Retinal pigment epithelial cell (primary cell): ENCODE data around the gene FCN3.

ENCODE experiments used
- DNase-seq: peaks from one replicate; pipeline ENCODE4 v3.0.0-alpha.2; 2010; ENCODE audit warnings: low read depth
- H3K4me3 ChIP-seq: 2 replicates; pipeline ENCODE4 v1.5.1; 2011; ENCODE audit warnings: mild to moderate bottlenecking, low read length, control low read depth, moderate library complexity
- TF ChIP-seq, protein P1 (sequence below): conservative IDR thresholded peaks from 2 replicates; pipeline ENCODE4 v1.5.1; 2011; ENCODE audit warnings: low read depth, low read length, control low read depth, inconsistent platforms

Gene FCN3

GRCh38 chr1:27342778-27343638 is 31.6 kb downstream of the FCN3 start:
- TF ChIP-seq, protein P1, sequence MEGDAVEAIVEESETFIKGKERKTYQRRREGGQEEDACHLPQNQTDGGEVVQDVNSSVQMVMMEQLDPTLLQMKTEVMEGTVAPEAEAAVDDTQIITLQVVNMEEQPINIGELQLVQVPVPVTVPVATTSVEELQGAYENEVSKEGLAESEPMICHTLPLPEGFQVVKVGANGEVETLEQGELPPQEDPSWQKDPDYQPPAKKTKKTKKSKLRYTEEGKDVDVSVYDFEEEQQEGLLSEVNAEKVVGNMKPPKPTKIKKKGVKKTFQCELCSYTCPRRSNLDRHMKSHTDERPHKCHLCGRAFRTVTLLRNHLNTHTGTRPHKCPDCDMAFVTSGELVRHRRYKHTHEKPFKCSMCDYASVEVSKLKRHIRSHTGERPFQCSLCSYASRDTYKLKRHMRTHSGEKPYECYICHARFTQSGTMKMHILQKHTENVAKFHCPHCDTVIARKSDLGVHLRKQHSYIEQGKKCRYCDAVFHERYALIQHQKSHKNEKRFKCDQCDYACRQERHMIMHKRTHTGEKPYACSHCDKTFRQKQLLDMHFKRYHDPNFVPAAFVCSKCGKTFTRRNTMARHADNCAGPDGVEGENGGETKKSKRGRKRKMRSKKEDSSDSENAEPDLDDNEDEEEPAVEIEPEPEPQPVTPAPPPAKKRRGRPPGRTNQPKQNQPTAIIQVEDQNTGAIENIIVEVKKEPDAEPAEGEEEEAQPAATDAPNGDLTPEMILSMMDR = no peak
- no peak for DNase-seq
- H3K4me3 ChIP-seq = no peak overlapping the region

DNA sequence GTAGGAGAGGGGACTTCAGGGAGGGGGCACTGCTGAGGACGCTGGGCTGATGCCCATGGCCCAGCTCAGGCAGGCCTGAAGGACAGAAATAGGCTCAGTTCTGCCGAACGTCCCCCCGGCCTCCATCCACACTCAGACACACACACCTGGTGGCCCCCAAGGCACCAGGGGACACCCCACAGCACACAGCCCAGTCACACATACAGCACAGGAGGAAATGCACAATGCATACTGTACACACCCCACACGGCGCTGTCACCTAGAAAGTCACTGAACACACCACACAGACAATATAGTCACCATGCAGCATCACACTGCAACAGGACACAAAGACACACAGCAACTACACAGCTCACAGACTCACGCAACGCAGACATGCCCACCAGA is 32.2 kb downstream of the FCN3 start:
- H3K4me3 ChIP-seq = no peak overlapping the region
- TF ChIP-seq, protein P1 = no peak

GRCh38 chr1:27341525-27342252 is 32.9 kb downstream of the FCN3 start, which contains the start of gene SYTL1:
Gene SYTL1 (plus strand): TSS chr1:27342022. CDS start chr1:27345335, 3,313 bp downstream.
- DNase-seq = no peak
- H3K4me3 ChIP-seq = peak within 1 kb of the TSS; percentile 10
- TF ChIP-seq, protein P1 = no peak

More for the DNA sequence above, 32.2 kb downstream of the FCN3 start:
- DNase-seq = no peak

DNA sequence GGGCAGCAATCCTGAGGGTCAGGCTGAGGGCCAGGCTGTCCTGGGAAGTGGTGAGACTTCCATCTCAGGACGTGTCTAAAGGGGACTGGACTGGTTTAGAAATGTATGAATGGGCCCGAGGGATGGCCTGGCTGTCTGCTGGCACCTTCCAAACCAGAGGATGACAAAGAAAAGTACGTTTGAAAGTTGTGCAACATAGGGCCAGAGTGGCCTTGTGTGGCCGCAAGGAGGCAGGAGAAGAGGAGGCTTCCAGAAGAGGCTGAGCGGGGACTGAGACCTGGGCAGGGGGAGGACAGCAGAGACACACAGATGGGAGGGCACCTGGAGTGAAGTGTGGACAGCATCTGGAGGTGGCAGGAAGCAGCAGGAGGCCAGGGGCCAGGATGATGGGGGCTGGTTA is 35.4 kb downstream of the FCN3 start:
- DNase-seq = no peak
- TF ChIP-seq, protein P1 = no peak
- H3K4me3 ChIP-seq = no peak overlapping the region

GRCh38 chr1:27338751-27339150 is 35.9 kb downstream of the FCN3 start:
- TF ChIP-seq, protein P1 = no peak
- DNase-seq = no peak
- no peak overlapping the region for H3K4me3 ChIP-seq

- DNase-seq = no peak
- TF ChIP-seq, protein P1 = no peak
- H3K4me3 ChIP-seq = no peak overlapping the region
Observed at GRCh38 chr1:27336756-27337155, 37.9 kb downstream of the FCN3 start.
